Measurements from ENCODE around the gene XAF1. TPM values are rescaled to one million over a fixed set of nuclear protein-coding genes. Genes with fewer than 3 reads are reported as not detected.
A peak's percentile ranks its signal among the peaks of the same experiment; 100 is the strongest.
"Not testable (repeated sequence)": the region's sequence is repeated elsewhere in the genome, so short reads cannot be mapped to it uniquely, and the experiment has no call there.

The XAF1 gene
- polyA plus RNA-seq, 4 donors = 5.3 to 15.2 (median 10.5) TPM

DNA sequence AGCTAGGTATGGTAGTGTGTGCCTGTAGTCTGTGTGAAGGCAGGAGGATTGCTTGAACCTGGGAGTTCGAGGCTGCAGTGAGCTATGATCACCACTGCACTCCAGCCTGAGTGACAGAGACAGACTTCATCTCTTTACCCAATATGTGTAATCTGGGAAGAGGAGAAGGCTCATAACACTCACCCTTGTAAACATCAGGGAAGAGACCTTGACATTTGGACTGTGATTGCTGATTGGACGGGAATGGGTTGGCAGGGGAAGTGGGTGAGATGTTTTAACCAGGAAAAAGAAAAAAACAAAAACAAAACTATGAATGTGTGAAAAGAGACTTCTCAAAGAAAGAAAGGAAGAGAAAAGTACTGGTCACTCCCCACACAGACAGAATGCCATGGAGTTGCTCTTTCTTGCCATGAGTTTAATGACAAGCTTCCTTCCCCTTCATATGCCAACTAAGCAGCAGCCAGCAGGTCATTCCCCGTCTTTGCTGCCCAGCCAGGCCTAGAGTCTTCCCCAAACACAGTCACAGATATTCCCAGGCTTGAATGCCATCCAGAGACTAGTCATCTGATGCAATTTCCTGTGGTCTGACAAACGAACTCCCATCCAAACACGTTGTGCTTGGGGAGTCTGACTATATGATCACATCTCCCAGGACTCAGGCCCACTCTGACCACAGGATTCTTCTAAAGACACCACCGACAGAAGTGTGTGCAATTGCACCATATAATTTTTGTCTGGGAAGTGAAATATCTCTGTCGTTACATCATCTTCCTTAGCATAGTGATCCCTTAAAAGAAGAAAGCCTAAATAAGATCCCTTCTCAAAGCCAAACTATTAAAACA, 3.6 kb upstream of the XAF1 start:
- no peak for DNase-seq (ENCODE audit: low read depth in 4 of 4, low spot score in 2 of 4)

DNA sequence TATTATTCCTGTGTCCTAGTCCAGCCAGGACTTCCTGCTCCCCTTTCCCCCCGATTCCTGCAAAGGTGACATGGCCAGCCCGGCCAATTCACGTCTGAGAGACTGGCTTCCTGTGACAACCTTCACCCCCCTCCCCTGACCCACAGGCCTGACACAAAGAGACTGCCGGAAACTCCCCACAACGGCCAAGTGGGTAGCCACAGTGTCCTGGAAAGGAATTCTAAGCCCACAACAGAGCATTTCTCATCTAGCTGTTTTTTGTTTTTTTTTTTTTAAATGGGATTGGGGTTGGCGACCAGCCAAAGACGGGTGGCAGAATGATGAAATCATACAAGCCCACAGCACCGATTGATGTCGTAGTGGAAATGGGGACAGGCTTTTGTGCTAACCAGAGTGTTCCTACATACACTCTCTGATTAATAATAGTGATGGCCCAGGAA, 2.8 kb upstream of the XAF1 start:
- DNase-seq (ENCODE audit: low read depth in 4 of 4, low spot score in 2 of 4) = peak in 1 of 4 donors; percentile 15

DNA sequence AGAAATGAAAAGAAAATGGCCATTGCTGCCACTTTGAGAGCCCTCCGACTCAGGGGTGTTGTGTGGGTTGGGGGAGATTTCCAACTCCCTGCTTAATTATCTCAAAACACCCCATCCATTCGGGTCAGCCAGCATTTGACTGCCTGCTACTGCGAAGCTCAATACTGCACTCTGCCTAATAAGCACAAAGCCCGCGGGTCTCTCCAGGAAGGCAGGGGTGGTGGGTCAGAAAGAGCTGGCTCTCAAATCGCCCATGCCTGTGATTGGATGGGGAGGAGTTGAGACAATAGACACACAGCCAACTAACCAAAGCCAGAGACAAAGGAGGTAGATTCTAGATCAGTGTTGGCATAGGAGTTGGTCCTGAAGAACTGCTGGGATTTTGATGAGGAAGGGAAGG, 2.3 kb upstream of the XAF1 start:
- DNase-seq (ENCODE audit: low read depth in 4 of 4, low spot score in 2 of 4) = no peak

DNA sequence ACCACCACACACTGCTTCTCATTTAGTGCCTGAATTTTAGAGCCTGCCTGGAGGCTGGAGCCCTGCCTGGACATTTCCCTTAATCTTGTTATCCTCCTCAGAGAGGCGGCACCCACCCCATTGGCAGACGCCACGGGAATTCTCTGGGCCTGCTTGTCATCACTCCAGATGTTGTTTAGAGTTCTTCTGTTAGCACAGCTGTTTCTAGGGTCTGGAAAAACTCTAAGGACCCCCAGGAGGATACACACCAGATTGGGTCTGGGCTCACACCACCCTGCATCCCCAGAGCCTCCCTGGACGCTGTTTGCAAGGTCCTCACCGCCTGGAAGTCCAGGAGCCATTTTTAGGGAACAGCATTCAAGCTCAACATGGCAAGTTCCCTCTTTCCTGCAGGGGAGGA, 565 bp upstream of the XAF1 start:
- DNase-seq (ENCODE audit: low read depth in 4 of 4, low spot score in 2 of 4) = no peak

DNA sequence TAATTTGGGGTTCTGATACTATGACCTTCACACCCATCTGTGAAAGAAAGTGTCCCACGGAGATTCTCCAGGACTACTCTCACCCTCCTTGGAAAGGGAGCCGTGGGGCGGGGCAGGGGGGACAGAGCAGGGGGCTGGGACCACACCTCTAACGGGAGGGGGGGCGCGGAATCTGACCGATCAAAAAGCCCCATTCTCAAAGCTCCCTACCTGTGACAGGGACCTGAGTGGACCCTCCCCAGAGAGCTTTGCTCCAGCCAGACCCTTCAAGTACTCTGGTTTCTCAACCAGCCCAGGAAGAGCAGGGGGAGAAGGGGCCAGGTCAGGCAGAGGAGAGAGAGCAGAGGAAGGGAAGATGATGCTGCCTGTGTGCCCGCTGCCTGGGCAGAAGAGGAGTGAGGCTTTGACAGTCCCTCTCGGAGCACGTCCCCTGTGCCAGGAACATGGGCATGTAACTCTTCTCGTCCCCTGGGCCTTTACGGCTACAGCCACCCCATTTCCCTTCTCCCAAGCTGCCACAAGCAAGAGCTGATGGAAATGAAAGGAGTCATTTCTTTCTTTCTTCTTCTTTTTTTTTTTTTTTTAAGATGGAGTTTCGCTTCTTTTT, 682 bp downstream of the XAF1 start:
- DNase-seq (ENCODE audit: low read depth in 4 of 4, low spot score in 2 of 4) = no peak

DNA sequence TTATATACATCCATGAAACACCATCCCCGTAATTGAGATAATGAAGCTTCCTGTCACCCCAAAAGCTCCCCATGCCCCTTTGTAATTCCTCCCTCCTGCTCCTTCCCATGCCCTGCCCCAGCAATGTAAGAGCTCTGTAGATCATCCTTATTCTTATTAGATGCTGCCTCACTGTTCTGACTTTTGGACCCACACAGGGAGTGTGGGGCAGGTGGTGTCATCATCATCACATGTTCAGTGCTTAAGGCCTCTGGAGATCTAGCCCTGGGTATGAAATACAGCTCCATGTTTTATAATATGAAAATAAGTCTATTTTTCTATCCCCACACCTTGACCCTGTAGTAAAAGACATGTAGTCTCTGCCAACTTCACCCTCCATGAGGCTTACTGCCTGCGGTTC, 1.9 kb downstream of the XAF1 start:
- DNase-seq (ENCODE audit: low read depth in 4 of 4, low spot score in 2 of 4) = no peak

DNA sequence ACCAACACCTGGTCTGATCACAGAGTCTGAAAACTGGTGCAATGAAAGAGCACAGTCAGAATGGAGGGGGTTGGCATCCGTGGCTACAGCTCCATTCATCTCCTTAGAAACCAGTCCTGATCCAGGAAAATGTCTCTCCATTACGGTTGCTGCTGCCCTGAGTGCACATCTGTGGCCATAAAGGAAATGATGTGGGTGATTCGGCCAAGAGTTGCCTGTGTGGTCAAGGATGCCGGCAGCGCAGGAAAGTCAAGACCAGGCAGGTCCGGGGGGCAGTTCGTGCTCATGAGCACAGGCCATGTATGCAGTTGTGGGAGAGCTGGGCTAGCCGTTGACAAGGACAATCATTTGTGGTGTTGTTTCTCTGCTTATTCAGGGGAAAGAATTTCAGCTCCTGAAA, 5.9 kb downstream of the XAF1 start:
- DNase-seq (ENCODE audit: low read depth in 4 of 4, low spot score in 2 of 4) = no peak

DNA sequence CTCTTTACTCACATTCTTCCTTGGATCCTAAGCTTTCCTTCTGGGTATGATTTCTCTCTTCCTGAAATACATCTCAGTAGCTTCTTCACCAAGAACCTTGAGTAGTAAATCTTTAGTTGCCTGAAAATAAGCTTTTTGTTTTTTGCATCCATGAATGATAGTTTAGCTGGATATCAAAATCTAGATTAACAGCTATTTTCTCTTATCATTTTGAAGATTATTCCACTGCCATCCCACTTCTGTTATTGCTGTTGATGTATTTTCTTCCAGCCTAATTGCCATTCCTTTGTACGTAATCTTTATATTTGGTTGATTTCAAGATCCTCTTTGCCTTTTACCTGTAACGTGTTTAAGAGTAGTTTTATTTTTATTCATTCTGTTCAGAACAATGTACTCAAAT, 12.6 kb downstream of the XAF1 start:
- DNase-seq (ENCODE audit: low read depth in 4 of 4, low spot score in 2 of 4) = no peak

DNA sequence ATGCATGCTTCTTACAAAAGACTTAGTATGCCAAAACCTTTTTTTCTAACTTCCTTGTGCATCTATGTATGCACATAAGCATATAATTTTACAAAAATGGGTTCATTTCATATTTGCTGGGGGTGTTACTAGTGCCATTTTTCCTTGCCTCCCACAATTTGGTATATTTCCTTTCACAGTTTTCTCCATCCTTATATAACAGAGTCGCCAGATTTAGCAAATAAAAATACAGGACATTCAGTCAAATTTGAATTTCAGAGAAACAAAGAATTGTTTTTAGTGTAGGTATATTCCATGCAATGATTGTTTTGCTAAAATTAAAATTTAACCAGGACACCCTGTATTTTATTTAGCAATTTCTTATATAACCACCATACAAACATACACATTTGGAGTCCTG, 16.2 kb downstream of the XAF1 start:
- no peak for DNase-seq (ENCODE audit: low read depth in 4 of 4, low spot score in 2 of 4)

DNA sequence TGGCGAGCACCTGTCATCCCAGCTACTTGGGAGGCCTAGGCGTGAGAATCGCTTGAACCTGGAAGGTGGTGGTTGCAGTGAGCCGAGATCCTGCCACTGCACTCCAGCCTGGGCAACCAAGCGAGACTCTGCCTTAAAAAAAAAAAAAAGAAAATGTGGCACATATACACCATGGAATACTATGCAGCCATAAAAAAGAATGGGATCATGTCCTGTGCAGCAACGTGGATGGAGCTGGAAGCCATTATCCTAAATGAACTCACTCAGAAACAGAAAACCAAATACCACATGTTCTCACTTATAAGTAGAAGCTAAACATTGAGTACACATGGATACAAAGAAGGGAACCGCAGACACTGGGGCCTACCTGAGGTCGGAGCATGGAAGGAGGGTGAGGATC, 19.1 kb downstream of the XAF1 start:
- DNase-seq (ENCODE audit: low read depth in 4 of 4, low spot score in 2 of 4) = not testable (repeated sequence)

DNA sequence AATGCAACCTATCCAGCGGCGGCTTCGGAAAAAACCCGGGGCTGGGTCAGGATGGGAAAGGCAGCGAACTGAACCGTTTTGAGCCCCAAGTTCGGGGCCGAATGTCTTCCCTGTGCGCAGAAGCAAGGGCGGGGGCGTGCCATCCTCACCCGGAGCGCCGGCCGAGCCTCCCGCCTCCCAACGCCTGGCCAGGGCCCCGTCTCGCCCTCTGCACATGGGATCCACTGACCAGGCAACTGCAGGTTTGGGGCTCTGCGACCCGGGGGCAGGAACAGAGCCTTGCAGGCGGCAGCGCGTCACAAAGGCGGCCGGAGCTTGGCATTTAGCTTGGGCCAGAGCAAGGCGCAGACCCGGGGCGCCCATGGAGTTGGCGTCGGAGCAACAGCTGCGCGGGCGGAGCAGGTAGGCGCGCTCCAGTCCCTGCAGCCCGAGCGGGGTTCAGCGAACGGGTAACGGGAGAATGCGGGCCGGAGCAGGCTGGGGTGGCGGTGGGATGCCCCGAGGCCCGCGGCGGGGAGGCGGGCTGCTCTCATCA, 20.1 kb downstream of the XAF1 start, which contains the start of gene FBXO39:
Gene FBXO39, plus strand, starts transcription at position 345 of the 535 bp plus-strand sequence. CDS start 3,654 bp downstream, outside the sequence.
- DNase-seq (ENCODE audit: low read depth in 4 of 4, low spot score in 2 of 4) = no peak

DNA sequence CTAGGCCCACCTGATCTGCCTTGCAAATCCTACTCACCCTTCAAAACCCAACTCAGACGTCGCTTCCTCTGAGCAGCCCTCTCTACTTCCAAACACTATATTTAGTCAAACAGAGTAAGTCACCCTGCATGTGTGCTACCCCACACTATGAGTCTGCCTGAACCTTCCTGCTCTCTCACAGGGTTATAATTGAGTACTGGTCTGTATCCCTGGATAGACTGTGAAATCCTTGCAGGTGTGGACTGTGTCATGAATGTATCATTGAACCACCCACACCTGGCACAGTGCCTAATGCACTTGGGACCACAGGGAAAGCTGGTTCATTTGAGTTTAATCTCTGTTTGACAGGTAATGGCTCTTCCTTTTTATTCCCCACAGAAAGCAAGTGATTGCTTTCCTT, 23.6 kb downstream of the XAF1 start:
- DNase-seq (ENCODE audit: low read depth in 4 of 4, low spot score in 2 of 4) = no peak

DNA sequence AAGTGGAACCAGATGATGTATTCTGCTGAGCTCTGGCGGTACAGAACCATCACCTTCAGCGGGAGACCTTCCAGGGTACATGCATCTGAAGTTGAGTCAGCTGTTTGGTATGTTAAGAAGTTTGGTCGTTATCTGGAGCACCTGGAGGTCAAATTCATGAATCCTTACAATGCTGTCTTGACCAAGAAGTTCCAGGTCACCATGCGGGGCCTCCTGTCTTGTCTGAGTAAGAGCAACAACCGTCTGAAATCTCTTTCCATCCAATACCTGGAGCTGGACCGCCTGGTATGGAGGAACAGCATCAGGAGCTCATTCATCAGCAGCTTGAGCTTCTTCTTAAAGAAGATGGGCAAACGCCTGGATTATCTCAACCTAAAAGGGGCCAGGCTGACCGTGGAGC, 24.2 kb downstream of the XAF1 start:
- no peak for DNase-seq (ENCODE audit: low read depth in 4 of 4, low spot score in 2 of 4)

DNA sequence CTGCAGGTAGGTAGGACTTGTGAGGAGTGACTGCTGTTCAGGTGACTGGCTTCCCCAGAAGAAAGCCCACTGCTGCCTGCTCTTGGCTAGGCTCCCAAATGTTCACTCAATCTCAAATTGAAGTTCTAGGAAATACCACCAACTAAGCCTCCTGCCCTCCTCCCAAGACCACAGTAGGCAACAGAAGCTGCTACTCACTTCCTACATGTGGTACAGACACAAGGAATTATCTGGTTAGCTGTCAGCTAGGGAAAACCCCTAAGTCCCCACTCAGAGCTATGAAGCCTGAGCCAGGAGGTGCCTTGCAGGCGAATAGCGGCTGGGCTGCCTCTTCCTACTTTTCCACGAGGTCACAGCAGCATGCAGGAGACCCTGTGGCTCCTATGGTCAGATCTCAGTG, 25.0 kb downstream of the XAF1 start:
- DNase-seq (ENCODE audit: low read depth in 4 of 4, low spot score in 2 of 4) = no peak

DNA sequence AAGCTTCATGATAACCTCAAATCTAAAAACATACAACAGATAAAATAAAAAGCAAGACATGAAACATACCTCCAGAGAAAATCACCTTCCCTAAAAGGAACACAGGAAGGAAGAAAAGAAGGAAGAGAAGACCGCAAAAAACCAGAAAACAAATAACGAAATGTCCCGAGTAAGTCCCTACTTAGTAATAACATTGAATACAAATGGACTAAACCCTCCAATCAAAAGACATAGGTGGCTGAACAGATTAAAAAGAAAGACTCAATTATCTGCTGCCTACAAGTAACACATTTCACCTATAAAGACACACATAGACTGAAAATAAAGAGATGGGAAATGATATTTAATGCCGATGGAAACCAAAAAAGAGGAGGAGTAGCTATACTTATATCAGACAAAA, 26.4 kb downstream of the XAF1 start:
- no peak for DNase-seq (ENCODE audit: low read depth in 4 of 4, low spot score in 2 of 4)

DNA sequence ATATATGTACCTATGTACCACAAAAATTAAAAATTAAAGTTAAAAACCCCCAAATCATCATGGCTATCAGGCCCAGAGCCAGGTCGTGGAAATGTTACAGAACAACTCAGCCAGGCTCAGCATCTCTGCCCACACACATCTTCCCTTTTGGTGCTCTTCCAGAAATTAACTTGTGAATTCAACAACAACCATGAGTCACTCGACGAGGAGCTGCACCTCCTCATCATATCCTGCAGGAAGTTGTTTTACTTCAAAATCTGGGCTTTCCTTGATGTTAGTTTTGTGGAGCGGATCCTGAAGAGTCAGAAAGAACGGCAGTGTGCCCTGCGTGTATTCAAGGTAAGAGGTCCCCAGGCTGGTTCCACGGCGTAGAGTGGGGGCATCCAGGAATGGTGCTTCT, 30.8 kb downstream of the XAF1 start:
- no peak for DNase-seq (ENCODE audit: low read depth in 4 of 4, low spot score in 2 of 4)

DNA sequence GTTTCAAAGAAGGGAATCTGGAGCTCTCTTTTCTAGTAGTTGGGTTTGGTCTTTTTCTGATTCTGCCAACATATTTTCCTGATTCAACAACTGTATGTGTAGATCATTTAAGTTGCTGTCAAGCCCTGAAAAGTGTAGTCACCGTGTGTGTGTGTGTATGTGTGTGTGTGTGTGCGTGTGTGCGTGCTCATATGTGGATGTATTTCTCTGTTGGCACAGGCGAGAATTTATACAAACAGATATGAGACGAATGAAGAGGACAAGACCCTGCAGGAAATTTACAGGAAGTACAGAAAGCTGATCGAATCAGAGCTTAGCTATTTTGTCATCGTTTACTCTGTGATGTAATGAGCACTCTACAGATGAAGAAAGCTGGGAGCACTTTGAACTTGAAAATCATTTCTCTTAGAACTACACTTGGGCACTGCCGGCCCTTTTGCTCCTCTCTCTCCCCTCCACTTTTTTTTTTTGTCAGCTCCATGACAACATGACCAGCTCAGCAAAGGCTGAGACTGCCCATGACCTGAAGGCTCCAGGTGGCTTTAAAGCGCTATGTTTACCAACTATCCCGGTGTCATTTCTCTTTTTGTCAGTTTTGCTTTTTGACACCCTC, 31.3 kb downstream of the XAF1 start:
- no peak for DNase-seq (ENCODE audit: low read depth in 4 of 4, low spot score in 2 of 4)

DNA sequence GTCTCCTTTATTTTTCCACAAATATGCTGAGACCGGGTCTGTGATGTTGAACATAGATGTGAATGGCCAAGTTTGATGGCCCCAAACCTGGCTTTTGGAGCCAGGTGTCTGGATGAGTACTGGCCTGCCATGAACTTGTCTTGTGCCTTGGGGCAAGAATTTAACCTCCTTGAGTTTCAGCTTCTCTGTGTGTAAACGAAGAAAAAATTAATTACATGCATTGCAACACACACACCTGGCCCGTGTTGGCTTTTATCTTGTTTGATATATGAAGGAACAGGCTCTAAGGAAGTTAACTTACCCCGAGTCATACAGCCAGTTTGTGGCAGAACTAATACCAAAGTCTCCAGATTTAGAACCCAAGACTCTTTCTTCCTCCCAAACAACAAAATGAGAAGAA, 33.3 kb downstream of the XAF1 start:
- no peak for DNase-seq (ENCODE audit: low read depth in 4 of 4, low spot score in 2 of 4)

DNA sequence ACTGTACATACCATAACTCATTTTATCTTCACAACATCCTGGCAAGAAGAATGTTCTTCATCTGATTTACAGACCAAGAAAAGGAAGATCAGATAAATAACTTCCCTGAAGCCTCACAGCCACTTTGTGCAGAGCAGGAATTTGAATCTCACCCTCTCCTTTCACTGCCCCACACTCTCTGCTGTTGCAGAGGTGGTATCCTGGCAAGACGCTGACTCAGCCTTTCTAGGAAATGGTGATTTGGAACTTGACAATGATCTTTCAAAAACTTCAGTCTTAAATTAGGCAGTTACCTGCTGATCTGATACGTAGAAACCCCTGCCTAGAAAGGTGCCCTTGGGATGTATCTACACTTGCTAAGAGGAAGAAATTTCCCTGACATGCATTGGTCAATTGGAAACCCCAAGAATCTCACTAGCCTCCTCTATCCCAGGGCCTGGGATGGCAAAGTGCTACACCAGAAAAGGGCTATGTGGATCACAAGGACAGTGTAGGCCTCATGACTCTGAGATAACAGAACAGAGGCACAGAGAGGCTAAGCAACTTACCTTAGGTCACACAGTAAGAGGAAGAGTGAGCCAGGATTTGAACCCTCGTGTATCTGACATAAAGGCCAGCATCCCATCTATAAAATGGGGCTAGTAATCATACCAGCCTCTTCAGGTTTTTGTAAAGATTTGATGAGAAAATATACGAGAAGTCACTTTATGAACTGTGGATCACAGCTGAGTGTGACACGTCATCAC, 38.1 kb downstream of the XAF1 start:
- DNase-seq (ENCODE audit: low read depth in 4 of 4, low spot score in 2 of 4) = no peak

DNA sequence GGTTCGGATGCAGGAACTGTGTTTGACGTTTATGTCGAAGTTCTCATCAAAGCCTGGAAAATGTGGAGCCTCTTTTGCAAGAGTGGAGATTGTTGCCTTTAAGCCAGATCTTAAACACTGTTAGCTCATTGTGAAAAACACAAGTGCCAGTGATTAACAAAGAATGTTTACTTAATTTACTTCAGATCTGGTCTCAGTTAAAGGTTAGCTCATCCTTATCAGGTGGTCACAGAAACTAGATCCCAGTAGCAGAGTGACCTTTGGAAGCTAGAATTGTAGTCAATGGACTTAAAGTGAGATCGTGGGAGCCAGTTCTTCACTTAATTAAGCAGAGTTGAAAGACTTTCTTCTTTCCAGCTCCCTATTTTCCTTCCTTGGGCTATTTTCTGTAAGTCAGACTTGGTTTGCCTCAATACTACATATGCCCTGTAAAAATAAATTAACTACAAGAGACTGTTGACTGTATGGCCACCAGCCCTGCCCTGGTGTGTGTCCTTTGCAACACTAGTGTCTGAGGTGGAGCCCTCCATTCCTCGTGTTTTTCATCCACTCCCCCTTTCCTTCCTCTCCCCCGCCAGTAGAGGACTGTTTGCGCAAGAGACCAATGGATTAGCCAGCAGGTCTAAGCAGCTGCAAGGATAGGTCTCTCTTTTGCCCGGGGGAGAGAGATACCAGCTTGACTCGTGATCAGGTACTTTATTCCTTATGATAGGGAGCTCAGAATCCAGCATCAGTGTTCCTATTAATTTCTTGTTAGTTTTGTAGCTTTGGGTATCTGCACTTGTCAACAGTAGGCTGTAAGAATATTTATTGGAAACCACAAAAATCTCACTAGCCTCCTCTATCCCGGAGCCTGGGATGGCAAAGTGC, 40.4 kb downstream of the XAF1 start:
- no peak for DNase-seq (ENCODE audit: low read depth in 4 of 4, low spot score in 2 of 4)
